Right ventricle myocardium inferior (tissue), 1 donor: ENCODE measurements around the gene CHRM3. TPM values are rescaled to one million over a fixed set of nuclear protein-coding genes. Genes with fewer than 3 reads are reported as not detected.
"Not testable (repeated sequence)": the region's sequence is repeated elsewhere in the genome, so short reads cannot be mapped to it uniquely, and the experiment has no call there.

Source experiments
- ATAC-seq: fragments of 200-7000 bp; cut with Tn5 transposase; one replicate; pipeline ENCODE4 v1.9.1; 2020; ENCODE audit warnings: mild to moderate bottlenecking, moderate library complexity
- DNase-seq: peaks from one replicate; pipeline ENCODE4 v3.0.0; 2021; ENCODE audit errors: missing footprints
- intact Hi-C: fragments of 100-400 bp; cut with DNase I; formaldehyde crosslinking; loops from one replicate; pipeline ENCODE4 v1.11.0; 2022
- long read RNA-seq: library from polyadenylated mRNA; unstranded; transcript quantifications from one replicate; pipeline ENCODE4 v2.0.0, GENCODE V29; 2021
- total RNA-seq: library from RNA; stranded (reverse); fragmentation: NEBNext Ultra II Directional; extraction: Animal tissue kit (Norgen Biotek cat#: 25700); gene quantifications from one replicate; pipeline ENCODE4 v1.2.1, GENCODE V29; 2021
- donor health status: DM: no; HTN: yes; CAD: no; lungs with severe emphysema.

CHRM3 gene
- 0.35 TPM for total RNA-seq
- long read RNA-seq, partial matches to known transcripts: 0 of 1 reads
- long read RNA-seq, other reads (novel, unspliced or antisense): 1 of 1 reads

GRCh38 chr1:239386453-239387303, at the start of gene CHRM3:
Gene CHRM3 (plus strand): TSS chr1:239386568. CDS start chr1:239907452, 520,884 bp downstream.
- ATAC-seq (peak; percentile 20), DNase-seq (peak; percentile 61)
- intact Hi-C loops: no loop called here

GRCh38 chr1:239337799-239338430, 48.5 kb upstream of the CHRM3 start:
- DNase-seq (no peak), ATAC-seq (no peak)
- intact Hi-C loops: no loop called here

GRCh38 chr1:239347776-239348175, 38.6 kb upstream of the CHRM3 start:
- intact Hi-C loops: no loop called here
- DNase-seq (no peak), ATAC-seq (no peak)

GRCh38 chr1:239348635-239349353, 37.6 kb upstream of the CHRM3 start:
- intact Hi-C loops: no loop called here
- no peak for ATAC-seq
- DNase-seq: no peak

GRCh38 chr1:239349699-239350098, 36.7 kb upstream of the CHRM3 start:
- ATAC-seq (no peak), DNase-seq (no peak)
- intact Hi-C loops: no loop called here

GRCh38 chr1:239353536-239353935, 32.8 kb upstream of the CHRM3 start:
- intact Hi-C loops: no loop called here
- DNase-seq (no peak), ATAC-seq (no peak)

- intact Hi-C loops: no loop called here
- ATAC-seq: no peak
- DNase-seq: no peak
Observed at GRCh38 chr1:239354231-239354630, 32.1 kb upstream of the CHRM3 start.

GRCh38 chr1:239357867-239358266, 28.5 kb upstream of the CHRM3 start:
- DNase-seq (no peak), ATAC-seq (no peak)
- intact Hi-C loops: no loop called here

GRCh38 chr1:239361403-239361802, 25.0 kb upstream of the CHRM3 start:
- intact Hi-C loops: no loop called here
- DNase-seq (no peak), ATAC-seq (no peak)

- no peak for ATAC-seq
- DNase-seq: no peak
- intact Hi-C loops: no loop called here
Observed at GRCh38 chr1:239363930-239364329, 22.4 kb upstream of the CHRM3 start.

- DNase-seq (no peak), ATAC-seq (no peak)
- intact Hi-C loops: no loop called here
Observed at GRCh38 chr1:239367196-239367810, 19.1 kb upstream of the CHRM3 start.

GRCh38 chr1:239368436-239369109, 17.8 kb upstream of the CHRM3 start:
- ATAC-seq (no peak), DNase-seq (no peak)
- intact Hi-C loops: no loop called here

- ATAC-seq, intact Hi-C loops, DNase-seq: not testable (repeated sequence)
Observed at GRCh38 chr1:239370869-239371268, 15.5 kb upstream of the CHRM3 start.

GRCh38 chr1:239382666-239383065, 3.7 kb upstream of the CHRM3 start:
- DNase-seq (no peak), ATAC-seq (no peak)
- intact Hi-C loops: no loop called here

GRCh38 chr1:239383714-239384113, 2.7 kb upstream of the CHRM3 start:
- ATAC-seq (no peak), DNase-seq (no peak)
- intact Hi-C loops: no loop called here

- DNase-seq (peak; percentile 49), ATAC-seq (no peak)
- intact Hi-C loops: no loop called here
Observed at GRCh38 chr1:239387304-239388158, 1.2 kb downstream of the CHRM3 start.

GRCh38 chr1:239388159-239388485, 1.8 kb downstream of the CHRM3 start:
- DNase-seq (no peak), ATAC-seq (no peak)
- intact Hi-C loops: no loop called here

- intact Hi-C loops: no loop called here
- no peak for DNase-seq
- ATAC-seq: no peak
Observed at GRCh38 chr1:239388578-239388977, 2.2 kb downstream of the CHRM3 start.
